Smooth muscle cell of the brain vasculature (primary cell): ENCODE data around the gene RGMA.
"Not testable (repeated sequence)": the region's sequence is repeated elsewhere in the genome, so short reads cannot be mapped to it uniquely, and the experiment has no call there.

ENCODE experiments used
- DNase-seq: peaks from one replicate; pipeline ENCODE4 v3.0.0-alpha.2; 2012; ENCODE audit warnings: low read depth, low spot score

RGMA gene

DNA sequence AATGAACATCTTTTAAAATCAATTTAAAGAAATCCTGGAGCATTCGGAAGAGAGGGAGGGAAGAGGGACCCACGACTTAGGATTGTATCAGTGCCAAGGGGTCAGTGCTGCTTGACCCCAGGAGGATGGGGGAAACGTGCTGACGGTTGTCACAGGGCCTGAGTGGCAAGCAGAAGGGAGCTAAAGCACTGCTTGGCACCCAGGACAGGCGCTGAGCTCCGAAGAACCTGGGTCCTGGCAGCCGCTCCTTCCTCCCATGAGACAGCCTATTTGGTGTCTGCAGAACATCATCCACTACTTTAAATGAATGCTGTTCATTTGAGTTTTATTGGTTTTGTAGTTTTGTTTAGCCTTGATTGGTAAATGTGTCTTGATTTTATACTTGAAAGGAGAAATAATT, 54.5 kb downstream of the RGMA start:
- DNase-seq, result no peak

DNA sequence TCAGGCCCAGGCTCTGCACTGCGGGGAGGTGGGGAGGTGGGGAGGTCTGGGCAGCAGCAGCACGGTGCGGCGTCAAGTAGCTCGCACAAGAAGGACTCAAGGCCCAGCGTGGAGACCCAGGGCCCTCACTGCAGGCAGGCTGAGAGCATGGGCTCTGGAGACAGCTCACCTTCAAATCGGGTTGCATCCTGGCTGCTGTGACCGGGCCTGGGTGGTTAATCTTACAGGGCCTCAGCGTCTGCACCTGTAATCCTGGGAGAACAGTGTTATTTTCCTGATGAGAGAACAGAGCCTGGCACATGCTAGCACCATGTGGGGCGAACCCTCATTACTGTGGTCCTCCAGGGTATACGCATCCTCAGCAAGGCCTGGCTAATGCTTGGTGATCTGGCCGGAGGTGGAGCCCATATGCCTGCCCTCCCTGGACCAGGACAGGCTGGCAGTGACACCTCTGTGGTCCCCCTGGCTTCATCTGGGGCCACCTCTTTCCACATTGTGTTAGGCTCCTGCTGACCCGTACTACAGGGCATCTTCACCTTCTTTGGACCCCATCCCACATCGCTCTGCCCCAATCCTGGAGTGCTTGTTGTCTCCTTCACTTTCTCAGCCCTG, 55.5 kb downstream of the RGMA start:
- no peak for DNase-seq

DNA sequence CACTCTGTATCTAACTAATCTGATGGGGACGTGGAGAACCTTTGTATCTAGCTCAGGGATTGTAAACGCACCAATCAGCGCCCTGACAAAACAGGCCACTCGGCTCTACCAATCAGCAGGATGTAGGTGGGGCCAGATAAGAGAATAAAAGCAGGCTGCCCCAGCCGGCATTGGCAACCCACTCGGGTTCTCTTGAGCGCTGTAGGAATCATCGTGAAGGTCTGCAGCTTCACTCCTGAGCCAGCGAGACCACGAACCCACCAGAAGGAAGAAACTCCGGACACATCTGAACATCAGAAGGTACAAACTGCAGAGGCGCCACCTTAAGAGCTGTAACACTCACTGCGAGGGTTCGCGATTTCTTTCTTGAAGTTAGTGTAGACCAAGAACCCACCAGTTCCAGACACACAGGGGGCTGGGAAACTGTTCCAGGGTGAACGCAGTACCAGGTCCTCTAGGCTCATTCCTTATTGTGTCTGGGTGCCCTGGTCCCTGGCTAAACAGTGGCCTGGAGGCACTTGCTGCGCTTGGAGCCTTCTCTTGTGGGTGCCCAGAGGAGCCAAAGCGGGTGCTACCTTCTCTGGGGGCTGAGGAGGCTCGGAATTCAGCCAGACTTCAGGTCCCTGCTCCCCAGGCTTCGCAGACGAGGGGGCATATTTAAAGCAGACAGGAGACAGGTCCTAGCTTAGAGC, 56.4 kb downstream of the RGMA start:
- not testable (repeated sequence) for DNase-seq

DNA sequence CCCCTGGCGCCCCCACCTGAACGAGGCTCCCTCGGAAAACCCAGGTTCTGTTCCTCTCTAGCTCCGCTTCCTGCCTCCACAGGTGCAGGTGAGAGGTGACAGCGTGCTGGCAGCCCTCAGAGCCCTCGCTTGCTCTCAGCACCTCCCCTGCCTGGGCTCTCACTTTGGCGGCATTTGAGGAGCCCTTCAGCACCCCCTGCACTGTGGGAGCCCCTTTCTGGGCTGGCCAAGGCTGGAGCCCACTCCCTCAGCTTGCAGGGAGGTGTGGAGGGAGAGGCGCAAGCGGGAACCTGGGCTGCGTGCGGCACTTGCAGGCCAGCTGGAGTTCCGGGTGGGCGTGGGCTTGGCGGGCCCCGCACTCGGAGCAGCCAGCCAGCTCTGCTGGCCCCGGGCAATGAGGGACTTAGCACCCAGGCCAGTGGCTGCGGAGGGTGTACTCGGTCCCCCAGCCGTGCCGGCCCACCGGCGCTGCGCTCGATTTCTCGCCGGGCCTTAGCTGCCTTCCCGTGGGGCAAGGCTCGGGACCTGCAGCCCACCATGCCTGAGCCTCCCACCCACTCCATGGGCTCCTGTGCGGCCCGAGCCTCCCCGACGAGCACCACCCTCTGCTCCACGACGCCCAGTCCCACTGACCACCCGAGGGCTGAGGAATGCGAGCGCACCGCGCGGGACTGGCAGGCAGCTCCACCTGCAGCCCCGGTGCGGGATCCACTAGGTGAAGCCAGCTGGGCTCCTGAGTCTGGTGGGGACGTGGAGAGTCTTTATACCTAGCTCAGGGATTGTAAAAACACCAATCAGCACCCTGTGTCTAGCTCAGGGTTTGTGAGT, 57.2 kb downstream of the RGMA start:
- DNase-seq, result not testable (repeated sequence)

DNA sequence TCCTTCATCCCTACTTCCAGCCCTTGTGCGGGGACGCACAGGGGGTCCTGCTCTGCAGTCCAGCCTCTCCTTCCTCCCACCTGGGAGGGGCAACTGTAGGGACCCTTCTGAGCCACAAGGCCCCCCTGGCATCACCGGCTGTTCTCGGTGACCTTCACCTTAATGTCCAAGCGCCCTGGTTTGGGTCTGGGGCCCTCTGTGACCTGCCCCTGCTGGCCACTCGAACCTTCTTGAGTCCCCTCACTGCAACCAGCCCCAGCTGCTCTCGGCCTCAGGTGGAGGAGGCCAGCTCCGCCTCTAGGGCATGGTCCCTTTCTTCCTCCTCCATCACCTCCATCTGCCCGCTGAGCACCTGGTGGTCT, 57.9 kb downstream of the RGMA start:
- no peak for DNase-seq

DNA sequence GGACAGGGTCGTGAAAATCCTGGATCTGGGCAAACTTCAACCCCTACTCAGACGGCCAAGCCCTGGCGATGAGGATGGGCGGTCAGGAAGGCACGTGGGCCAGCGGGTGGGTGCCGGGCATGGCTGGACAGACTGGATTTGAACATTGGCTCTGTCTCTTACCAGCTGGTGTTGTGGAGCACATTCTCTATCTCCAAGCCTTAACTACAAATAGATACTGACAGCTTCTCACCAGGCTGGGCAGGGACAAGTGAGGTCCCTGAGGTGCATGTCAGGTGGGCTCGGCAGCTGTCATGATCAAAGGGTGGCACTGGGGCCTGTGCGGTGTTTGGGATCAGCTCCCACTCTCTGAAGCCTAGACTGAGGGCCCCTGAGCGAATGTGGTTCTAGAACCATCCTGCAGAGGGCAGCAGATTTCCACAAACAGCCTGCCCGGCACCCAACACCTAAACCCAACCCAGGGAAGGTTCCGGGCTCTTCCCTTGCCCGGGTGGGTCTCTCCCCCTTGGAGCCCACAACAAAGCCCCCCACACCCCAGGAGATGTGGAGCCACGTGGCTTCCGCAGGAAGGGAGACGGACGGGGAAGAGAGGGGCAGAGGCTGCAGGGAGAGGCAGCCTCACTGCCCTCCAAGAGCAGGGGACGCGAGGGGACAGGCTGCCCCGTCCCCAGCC, 58.4 kb downstream of the RGMA start:
- DNase-seq, result no peak

DNA sequence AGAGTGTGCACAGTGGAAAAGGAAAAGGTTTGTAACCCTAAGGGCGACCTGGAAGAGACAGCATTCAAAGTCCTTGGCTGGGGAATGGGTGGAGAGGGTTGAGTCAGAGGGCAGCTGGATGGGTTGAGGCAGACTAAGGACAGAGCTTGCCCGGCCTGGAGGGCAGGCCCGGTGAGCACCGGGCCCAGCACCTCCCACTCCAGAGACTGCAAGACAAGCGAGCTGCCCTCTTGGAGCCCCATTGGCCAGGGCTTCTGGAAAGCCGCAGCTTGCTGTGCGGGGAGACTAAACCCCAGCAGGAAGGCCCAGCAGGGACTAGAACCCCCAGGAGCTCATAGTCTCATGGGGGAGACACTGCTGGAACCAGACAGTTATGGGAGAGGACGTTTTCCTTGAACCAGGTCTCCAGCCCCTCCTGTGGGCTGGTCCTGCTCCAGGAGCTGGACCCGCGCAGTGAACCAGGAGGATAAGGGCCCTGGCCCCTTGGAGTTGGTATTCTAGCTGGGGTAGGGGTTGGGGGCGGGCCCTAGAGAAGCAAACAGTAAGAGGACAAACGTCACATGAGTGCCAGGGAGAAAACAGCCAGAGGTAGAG, 59.1 kb downstream of the RGMA start:
- DNase-seq, result no peak

DNA sequence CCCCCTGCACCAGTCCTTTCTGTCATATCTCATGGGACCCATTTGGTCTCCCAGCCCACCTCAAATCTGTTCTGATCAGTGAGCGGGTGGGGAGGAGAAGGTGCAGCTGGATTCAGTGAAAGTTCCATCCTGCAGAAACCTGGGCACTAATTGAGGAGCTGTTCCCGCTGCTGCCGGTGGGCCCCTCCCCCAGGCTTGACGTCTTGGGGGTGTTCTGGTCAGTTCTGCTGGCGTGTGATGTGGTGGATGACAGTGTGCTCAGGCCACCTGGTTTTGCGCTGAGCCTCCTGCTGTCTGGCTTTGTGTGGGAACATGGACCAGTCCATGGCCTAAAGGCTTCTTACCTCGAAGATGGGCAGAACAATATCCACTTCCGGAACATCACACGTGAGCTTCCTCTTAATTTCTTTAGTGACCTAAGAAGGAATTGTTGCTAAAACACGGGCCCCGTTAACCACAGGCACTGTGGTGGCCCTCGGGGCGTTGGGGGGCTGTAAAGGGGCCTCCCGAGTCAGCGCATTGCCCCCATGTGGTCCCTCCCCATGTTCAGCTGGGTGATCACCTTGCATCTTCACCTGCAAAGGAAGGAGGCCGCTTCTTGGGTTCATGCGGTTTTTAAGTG, 59.7 kb downstream of the RGMA start:
- no peak for DNase-seq

DNA sequence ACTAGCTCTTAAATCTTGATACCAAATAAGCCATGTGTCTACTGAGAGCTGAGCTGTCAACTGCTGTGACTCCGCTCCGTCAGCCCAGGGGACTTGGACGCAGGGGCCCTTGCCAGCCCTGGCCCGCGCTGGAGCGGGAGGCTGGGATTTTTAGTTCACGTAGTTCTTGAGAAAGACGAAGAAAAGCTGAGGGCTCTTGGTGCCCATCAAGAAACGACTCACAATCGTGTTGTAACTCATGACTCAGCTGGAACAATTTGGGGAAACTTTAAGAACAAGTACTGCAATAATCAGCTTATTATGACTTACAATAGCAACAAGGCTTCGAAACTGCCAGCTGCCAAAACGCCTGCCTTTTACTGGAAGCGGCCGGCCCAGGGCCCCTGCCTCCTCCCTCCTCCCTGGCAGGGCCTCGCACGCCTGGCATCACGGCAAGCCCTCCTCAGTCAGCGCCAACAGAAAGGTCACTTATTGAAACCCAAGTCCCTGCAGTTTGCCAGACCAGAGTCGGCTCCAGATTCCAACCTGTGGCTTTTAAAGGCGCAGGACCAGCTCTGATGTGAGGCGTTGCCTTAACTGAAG, 60.3 kb downstream of the RGMA start:
- DNase-seq, result no peak

DNA sequence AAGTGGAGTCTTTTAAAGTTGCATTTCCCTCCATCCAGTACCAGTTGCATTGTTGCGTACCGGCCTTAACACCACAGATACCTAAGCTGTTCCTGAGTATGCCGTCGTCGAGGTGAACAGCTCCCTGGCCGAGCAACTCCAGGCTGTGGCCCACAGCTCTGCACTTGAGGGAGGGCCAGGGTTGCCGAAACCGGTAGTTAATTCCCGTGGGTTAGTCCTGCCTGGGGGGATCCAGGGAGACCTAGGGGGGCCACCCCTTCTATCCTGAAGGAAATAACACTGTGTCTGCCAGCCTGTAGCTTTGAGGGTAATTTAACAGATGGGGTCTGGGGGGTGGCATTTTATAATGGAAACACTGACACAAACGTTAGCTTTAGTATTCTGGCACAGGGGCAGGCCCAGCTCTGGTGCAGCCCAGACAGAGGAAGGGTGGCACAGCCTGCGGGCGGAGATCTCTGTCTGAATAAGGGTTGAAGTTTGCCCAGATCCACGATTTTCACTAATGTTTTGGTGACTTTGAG, 60.8 kb downstream of the RGMA start:
- no peak for DNase-seq

DNA sequence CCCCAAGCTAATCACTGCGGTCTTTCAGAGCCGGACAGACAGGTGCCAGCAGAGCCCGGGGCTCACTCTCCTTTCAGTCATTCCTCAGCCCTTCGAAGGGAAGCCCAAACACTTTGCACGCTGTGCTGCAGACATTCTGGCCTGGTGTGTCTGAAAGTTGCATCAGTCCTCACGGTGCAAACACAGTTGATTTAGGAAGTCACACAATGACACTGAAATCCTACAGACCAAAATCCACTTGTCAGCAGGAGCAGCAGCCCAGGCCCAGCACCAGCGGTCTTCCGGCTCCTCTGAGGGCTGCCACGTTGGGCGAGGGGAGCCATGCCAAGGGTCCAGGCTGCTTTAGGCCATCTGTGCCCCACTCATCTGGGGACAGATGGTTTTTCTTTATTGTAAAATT, 61.6 kb downstream of the RGMA start:
- DNase-seq, result no peak

DNA sequence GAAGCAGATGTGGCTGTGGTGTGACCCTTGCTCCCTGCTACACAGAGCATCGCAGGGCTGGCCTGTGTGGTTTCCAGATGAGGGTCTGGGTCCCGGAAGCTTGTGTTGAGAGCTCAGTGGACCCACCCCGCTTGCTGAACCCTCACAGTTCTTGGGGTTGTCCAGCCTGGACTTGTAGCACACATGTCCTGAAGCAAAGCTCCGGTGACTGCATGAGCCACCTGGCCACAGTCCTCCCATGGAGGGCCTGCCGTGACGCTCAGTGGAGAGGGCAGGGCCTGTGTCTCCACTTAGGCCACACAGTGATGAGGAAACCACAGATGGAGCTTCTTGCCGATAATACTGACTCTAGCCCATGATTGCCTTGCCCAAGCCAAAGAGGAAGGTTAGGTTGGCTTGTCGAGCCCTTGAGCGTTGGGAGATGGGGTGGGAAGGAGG, 62.6 kb downstream of the RGMA start:
- DNase-seq, result no peak

DNA sequence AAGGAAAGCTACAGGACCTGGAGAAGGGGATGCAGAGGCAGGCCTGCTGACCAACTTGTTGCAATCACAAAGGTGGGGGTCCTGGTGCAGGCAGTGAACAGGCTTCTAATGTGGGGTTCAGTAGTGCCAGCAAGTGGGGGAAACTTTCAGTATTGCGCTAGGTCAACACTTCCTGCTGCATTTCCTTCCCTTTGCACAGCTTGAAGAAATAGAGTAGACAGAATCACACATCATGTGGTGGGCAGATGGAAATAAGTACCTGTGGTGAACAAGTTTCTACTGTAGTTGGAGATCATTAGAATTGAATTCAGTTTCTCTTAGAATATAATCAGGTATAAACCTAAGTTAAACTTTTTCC, 63.4 kb downstream of the RGMA start:
- DNase-seq, result no peak

DNA sequence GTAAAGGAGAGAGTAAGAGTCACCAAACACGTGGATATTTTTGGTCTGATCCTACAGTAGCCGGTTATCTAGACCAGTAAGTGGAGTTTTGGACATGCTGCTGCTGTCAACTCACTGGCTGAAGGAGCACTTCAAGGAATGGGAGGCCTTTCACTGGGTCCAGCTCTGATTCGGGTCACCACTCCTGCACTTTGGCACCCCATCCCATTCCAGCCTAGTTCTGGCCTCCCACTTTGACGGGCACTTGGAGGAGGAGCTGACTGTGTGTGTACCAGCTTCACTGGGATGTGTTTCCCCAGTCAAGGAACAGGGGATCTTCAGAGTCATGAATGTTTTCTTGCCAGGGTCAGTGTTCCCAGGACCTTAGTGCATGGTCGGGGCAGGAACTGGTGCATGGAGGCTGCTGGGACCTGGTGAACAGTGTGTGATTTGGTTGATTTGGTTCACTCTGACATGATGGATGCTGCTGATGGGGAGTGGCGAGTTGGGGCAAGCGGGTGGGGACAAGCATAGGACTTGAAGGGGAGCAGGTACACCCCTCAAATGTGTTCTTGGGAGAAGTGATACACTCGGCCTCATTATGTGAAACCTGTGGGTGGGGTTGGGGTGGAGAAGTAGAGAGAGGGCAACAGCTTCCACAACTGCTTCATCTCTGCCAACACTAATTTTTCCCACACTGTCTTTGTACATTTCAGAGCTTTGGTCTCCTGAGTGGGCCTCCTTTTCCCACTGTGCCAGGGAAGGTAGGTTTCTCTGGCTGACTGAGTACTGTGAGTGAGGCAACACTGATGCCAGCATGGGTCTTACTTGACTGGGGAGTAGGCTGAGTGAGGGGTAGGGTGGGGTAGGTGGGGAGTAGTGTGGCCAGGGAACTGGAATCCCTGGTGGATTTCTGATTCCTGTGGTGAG, 64.0 kb downstream of the RGMA start:
- DNase-seq, result no peak

DNA sequence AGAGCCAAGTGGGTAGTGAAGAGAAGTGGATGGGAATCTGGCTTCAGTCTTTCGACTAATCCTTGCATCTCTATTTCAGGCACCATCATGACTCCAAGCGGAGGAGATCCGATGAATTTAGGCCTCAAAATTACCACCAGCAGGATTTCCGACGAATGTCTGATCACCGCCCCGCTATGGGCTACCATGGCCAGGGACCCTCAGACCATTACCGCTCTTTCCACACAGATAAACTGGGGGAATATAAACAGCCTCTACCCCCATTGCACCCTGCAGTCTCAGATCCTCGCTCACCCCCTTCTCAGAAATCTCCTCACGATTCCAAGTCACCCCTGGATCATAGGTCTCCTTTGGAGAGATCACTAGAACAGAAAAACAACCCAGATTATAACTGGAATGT, 64.7 kb downstream of the RGMA start:
- no peak for DNase-seq

DNA sequence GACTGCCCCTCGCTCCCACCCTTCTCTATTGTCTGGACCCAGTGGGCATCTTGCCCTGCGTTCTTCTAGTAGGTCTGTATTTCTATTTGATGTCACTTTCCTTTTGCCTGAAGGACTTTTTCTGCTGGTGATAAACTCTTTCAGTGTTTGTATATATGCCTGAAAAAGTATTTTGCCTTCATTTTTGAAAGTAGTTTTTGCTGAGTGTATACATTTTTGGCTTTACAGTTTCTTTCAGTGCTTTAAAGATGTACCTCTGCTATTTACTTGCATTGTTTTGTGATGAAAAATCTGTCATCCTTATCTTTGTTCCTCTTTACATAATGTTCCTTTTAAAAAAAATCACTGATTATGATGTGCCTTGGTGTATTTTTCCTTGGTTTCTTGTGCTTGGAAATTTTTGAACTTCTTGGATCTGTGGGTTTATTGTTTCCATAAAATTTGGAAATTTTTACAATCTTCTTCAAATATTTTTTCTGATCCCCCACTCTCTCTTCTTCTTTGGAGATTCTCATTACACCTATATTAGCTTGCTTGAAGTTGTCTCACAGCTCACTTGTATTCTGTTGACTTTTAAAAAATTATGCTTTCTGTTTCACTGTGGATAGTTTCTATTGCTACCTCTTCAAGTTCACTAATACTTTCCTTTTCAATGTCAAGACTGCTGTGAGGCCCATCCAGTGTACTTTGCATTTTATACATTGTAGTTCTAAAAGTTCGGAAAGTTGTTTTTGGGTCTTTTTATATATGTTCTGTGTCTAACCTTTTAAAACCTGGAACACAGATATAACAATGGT, 67.8 kb downstream of the RGMA start:
- DNase-seq, result no peak

DNA sequence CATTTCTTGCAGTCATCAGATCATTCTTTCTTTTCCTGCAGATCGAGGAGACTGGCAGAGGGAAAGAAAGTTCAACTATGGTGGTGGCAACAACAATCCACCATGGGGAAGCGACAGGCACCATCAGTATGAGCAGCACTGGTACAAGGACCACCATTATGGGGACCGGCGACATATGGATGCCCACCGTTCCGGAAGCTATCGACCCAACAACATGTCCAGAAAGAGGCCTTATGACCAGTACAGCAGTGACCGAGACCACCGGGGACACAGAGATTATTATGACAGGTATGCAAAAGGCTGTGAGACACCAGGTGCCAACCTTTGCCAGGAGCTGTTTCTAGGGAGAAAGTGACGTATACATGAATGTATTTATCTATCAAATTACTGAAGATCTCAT, 69.0 kb downstream of the RGMA start:
- DNase-seq, result no peak

DNA sequence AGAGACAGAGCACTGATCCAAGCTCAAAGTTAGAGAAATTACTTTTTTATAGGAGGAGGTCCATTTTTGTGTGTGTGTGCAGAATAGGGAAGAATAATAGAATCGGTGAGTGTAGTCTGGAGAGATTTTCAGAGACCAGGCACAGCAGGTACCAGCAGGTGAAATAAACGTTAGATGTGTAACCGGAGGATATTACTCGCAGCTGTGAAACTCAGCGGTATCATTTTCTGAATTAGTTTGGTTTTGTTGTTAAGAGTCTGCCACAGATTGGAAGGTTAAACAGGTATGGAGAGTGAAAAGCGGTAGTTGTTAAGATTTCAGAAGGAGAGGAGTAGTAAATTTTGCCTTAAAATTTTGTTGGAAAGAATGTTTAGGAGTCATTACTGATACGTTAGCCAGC, 69.9 kb downstream of the RGMA start:
- DNase-seq, result no peak

DNA sequence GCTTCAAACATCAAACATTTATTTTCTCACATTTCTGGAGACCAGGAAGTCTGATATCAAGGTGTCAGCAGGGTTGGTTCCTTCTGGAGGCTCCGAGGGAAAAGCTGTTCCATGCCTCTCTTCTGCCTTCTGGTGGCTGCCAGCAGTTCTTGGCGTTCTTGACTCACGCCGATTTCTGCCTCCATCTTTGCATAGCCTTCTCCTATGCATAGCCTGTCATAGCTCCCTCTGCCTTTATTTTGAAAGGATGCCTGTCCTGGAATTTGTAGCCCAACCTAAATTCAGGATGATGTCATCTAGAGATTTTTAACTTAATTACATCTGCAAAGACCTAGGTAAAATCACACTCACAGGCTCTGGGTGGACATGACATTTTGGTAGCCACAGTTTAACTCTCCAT, 70.4 kb downstream of the RGMA start:
- DNase-seq, result no peak
